ENCODE data around the gene VPS13D.

DNA sequence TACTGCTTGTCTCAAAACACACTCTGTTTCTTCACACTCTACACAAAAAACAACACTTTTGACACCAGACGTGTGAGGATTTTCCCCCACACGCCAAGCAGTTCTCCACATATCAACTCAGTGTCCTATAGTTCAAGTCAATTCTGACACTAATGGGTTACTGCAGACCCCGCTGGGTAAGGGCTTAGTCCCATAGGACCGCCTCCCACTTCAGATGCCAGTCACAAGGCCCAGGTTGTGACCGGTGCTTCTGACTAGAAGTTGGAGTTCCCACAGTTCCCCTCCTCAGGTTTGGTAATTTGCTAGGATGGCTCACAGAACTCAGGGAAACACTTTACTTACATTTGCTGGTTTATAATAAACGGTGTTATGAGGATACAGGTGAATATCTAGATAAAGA lies 19.9 kb downstream of the VPS13D start:
- no peak for TF ChIP-seq CTCF (IDR thresholded peaks at IDR 0.05)
- TF ChIP-seq POLR2A (IDR thresholded peaks at IDR 0.05) = no peak
